G401 (cell line): ENCODE data around the gene KIF6. TPM values are rescaled to one million over a fixed set of nuclear protein-coding genes. Genes with fewer than 3 reads are reported as not detected.

Experiments used
- DNase-seq: peaks from one replicate; pipeline ENCODE4 v3.0.0-alpha.2; 2015; ENCODE audit warnings: low spot score
- in situ Hi-C: cut with HindIII; loops from 2 replicates; pipeline ENCODE4 v1.10.0; 2016; ENCODE audit warnings: low sequenced_read_pairs, mixed read lengths
- total RNA-seq: library from RNA; depleted of rRNA; stranded (reverse); fragments of >200 nt; shearing (Covaris generic); gene quantifications from 2 replicates; pipeline ENCODE4 v1.2.3, GENCODE V29; 2014

The KIF6 gene
- total RNA-seq, 1 experiment from 2014 or later = 0.20 TPM

DNA sequence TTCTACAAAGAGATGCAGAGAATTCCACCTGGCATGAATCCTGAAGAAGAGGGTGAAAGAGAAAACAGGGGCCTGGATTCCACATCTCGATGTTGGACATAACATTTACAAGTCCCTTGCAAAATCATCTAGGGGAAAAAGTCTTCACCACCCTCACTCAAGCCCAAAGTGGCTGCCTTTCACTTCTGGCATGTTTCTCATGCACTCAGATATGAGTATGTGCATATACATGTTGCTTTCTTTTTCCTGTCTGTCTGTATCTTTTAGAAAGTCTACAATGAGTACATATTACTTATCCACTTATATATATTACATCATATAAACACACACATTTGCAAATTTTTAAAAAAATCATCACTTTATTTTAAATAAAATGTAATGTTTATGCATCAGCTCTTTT is 159.3 kb downstream of the KIF6 start:
- no peak for DNase-seq
- in situ Hi-C loops = no loop called here

DNA sequence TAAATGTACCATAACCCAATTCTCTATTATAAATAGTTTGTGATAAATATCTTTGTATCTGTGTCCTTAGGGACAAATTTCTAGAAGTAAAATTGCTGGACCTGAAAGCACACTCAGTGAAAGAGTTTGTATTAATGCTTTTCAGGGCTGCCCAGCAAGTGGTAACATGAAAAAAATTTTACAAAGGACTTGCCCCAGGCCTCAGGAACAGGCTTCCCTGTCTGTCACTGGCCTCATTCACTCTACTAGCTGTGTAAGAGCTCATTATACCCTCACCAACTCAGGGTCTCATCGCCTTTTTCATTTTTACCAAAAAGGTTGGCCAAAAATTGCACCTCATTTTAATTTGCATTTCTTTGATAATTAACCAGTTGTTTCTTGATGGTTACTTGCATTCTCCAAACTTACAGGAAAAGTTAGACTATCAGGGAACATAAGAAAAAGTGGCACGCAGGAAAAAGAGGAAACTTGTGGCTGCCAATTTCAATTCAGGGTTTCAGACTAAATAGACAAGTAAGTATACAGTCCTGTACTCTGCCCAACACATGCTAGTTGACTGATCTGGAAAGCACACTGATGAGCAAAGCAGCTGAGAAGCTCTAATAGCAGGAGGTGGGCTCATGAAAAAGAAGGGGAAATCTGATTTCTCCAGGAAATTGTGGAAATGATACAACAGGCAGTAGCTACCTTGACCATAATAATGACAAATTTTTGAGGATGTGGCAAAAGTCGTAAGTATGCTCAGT is 161.5 kb downstream of the KIF6 start:
- in situ Hi-C loops = no loop called here
- DNase-seq = no peak

GRCh38 chr6:39561536-39562266 is 163.5 kb downstream of the KIF6 start:
- DNase-seq = no peak
- in situ Hi-C loops = no loop called here

GRCh38 chr6:39560915-39561314 is 164.3 kb downstream of the KIF6 start:
- no peak for DNase-seq
- in situ Hi-C loops = no loop called here

- in situ Hi-C loops = no loop called here
- no peak for DNase-seq
Measured at GRCh38 chr6:39558591-39559190, 166.5 kb downstream of the KIF6 start.

DNA sequence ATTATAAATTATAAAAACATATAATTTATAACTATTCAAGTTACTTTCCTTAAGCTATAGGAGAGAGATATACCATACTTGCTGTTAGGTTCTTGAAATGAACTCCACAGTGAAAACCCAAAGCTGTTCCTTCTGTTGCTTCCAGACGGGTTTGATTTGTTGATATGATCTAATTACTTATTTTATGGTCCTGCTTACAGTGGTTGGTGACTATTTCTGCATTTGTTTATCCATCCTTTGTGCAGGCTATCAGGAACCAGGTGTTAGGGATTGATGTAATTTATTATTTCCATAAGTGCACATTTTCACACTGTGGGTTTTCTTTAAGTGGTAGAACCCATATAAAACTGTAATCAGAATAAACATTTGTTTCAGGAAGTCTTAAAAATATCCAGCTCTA is 167.1 kb downstream of the KIF6 start:
- in situ Hi-C loops = no loop called here
- DNase-seq = no peak

- no peak for DNase-seq
- in situ Hi-C loops = no loop called here
Measured at GRCh38 chr6:39555136-39555535, 170.1 kb downstream of the KIF6 start.

DNA sequence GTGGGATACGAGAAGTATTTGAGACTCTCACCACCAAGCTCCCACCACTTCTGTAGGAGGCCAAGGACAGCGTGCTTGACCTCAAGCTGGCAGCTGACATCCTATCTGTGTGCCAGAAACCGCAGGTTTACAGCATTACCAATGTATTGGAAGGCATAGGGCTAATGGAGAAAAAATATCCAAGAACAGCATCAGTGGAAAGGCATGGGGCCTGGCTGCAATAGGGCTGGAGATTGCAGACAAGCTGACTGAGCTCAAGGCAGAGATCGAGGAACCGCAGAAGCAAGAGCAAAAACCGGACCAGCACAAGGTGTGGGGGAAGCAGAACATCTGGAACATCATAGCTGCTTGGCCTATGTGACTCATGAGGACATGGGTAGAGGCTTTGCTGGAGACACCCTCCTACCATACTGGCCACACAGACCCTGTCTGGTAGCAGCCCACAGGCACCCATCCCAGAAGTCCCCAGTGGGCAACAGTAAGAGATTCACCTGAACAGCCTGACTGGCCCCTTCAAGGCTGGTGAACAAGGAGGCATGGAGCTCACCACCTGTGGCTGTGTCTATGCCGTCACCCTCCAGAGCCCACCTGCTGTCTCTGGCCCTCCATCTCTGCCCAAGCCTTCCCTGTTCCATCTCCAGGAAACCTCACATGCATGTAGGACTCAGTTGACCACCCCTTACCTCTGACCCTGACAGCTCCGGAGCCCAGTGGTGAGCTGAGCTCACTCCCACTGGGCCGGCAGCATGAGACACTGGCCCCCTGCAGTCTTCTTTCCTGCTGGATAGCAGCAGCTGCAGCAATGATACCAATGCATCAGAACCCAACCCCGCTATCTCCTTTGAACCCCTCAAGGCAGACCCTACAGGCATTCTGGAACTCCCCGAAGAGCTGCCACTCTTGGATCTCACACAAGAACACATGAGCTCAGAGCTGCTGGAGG is 171.1 kb downstream of the KIF6 start:
- DNase-seq = no peak
- in situ Hi-C loops = no loop called here

GRCh38 chr6:39553029-39553428 is 172.2 kb downstream of the KIF6 start:
- in situ Hi-C loops = no loop called here
- DNase-seq = no peak

GRCh38 chr6:39550191-39550590 is 175.0 kb downstream of the KIF6 start:
- no peak for DNase-seq
- in situ Hi-C loops = no loop called here

DNA sequence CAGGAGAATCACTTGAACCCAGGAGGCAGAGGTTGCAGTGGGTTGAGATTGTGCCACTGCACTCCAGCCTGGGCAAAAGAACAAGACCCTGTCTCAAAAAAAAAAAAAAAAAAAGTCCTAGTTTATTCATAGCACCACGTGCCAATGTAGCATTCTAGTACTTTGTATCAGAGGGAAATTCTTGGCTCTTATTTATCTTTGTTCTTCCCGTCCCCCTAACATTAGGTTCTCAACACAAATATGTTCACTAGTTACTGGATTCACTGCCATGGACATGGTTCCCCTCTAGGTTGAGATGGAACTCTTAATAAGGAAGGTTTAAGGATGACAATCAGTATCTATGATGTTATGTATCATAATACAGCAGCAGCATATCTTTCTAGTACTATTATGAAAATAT is 178.5 kb downstream of the KIF6 start:
- no peak for DNase-seq
- in situ Hi-C loops = no loop called here

DNA sequence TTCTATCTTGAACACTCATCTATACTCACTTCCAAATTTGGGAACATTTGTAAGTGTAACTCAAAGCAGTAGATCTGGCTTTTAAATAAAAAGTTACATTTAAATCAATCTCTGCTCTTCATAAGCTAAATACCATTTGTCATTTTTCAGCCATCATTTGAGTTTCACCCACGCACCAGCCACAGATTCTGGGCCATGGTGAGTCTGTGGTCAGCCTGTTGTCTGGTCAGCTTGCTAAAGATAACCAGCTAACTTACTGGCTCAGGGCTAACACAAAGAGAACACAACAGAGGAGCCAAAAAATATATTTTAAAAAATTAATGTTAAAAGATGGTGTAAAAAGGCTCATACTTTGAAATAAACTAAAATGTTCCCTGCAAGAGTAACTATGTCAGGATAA is 181.3 kb downstream of the KIF6 start:
- DNase-seq = no peak
- in situ Hi-C loops = no loop called here

- in situ Hi-C loops = no loop called here
- DNase-seq = no peak
Measured at GRCh38 chr6:39543095-39543494, 182.1 kb downstream of the KIF6 start.

GRCh38 chr6:39540454-39540853 is 184.8 kb downstream of the KIF6 start:
- in situ Hi-C loops = no loop called here
- no peak for DNase-seq

GRCh38 chr6:39530201-39530759 is 194.9 kb downstream of the KIF6 start:
- DNase-seq = no peak
- in situ Hi-C loops = no loop called here

DNA sequence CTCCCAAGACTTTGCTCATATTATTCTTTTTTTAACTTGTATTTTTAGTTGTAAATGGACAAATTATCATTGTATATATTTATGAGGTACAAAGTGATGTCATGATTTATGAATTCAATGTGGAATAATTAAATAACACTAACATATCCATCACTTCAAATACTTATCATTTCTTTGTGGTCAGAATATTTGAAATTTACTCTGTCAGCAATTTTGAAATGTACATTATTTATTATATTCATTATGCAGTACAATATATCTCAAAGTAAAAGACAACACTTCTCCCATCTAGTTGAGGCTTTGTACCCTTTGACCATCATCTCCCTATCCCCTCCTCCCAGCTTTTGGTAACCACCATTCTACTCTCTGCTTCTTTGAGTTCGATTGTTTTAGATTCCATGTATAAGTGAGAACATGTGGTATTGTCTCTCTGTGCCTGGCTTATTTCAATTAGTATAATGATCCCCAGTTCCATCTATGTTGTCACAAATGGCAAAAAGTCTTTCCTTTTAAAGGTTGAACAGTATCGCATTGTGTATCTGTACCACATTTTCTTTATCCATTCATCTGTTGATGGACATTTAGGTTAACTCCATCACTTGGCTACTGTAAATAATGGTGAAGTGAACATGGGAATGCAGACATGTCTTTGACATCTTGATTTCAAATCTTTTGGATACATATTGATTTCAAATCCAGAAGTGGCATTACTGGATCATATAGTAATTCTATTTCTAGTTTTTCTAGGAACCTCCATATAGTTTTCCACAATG is 197.2 kb downstream of the KIF6 start:
- no peak for DNase-seq
- in situ Hi-C loops = no loop called here

- DNase-seq = no peak
- in situ Hi-C loops = no loop called here
Measured at GRCh38 chr6:39524007-39524406, 201.2 kb downstream of the KIF6 start.

- no peak for DNase-seq
- in situ Hi-C loops = no loop called here
Measured at GRCh38 chr6:39521958-39522357, 203.2 kb downstream of the KIF6 start.
